SJSA1 (cell line): Measurements from ENCODE around the gene MEIKIN. TPM values are rescaled to one million over a fixed set of nuclear protein-coding genes. Genes with fewer than 3 reads are reported as not detected.

Experiments
- DNase-seq, 2 experiments: peaks; one replicate each; pipeline ENCODE4 v3.0.0-alpha.2; 2015 to 2020; ENCODE audit warnings: low spot score in 2 of 2, low read depth in 1 of 2
- H3K27ac ChIP-seq: fragments of 250-450 bp; sonication (Bioruptor Pico); 2 replicates; pipeline ENCODE4 v1.5.1; 2020; ENCODE audit warnings: mild to moderate bottlenecking, moderate library complexity
- H3K27me3 ChIP-seq: fragments of 250-450 bp; sonication (Bioruptor Pico); replicated peaks from 2 replicates; pipeline ENCODE4 v1.5.1; 2020; ENCODE audit warnings: mild to moderate bottlenecking, moderate library complexity
- H3K36me3 ChIP-seq: fragments of 250-450 bp; sonication (Bioruptor Pico); 2 replicates; pipeline ENCODE4 v1.5.1; 2020; ENCODE audit warnings: mild to moderate bottlenecking
- H3K4me1 ChIP-seq: fragments of 250-450 bp; sonication (Bioruptor Pico); replicated peaks from 2 replicates; pipeline ENCODE4 v1.6.1; 2021; ENCODE audit warnings: mild to moderate bottlenecking
- H3K4me3 ChIP-seq: fragments of 250-450 bp; sonication (Bioruptor Pico); 2 replicates; pipeline ENCODE4 v1.5.1; 2020; ENCODE audit warnings: mild to moderate bottlenecking
- H3K9me3 ChIP-seq: fragments of 250-450 bp; sonication (Bioruptor Pico); replicated peaks from 2 replicates; pipeline ENCODE4 v1.5.1; 2020; ENCODE audit warnings: mild to moderate bottlenecking
- total RNA-seq: library from RNA; depleted of rRNA; stranded (reverse); fragments of >200 nt; shearing (Covaris generic); gene quantifications from 2 replicates; pipeline ENCODE4 v1.2.3, GENCODE V29; 2014

The MEIKIN gene
- total RNA-seq, 1 experiment from 2014 or later, result not detected

GRCh38 chr5:131796793-131797693, 148.4 kb downstream of the MEIKIN start, which contains the start of gene FNIP1:
FNIP1 (minus strand) TSS chr5:131797017; CDS start chr5:131796921, 96 bp downstream.
- Histone ChIP-seq H3K4me1 (peaks cover 15% of the 10 kb centered on the region), H3K27ac (peak within 1 kb of the TSS; percentile 94), H3K4me3 (peak within 1 kb of the TSS; percentile 87), H3K27me3 (no peaks in the 10 kb centered on the region), H3K36me3 (peaks cover 29% of the 10 kb centered on the region), H3K9me3 (no peaks in the 10 kb centered on the region)
- DNase-seq, result peak; percentile 98 to 100

- peak overlapping the region; percentile 87 for H3K4me3 ChIP-seq
- H3K9me3 ChIP-seq, result no peaks in the 10 kb centered on the region
- H3K27me3 ChIP-seq, result no peaks in the 10 kb centered on the region
- H3K4me1 ChIP-seq, result peaks cover 15% of the 10 kb centered on the region
- H3K27ac ChIP-seq, result peak overlapping the region; percentile 94
- DNase-seq, result peak; percentile 64 to 69
- peaks cover 30% of the 10 kb centered on the region for H3K36me3 ChIP-seq
These were observed 149.3 kb downstream of the MEIKIN start for GRCh38 chr5:131795879-131796792.

GRCh38 chr5:131795228-131795627, 150.2 kb downstream of the MEIKIN start:
- Histone ChIP-seq H3K36me3 (peaks cover 36% of the 10 kb centered on the region), H3K9me3 (no peaks in the 10 kb centered on the region), H3K27ac (no peak overlapping the region), H3K4me1 (peaks cover 15% of the 10 kb centered on the region), H3K27me3 (no peaks in the 10 kb centered on the region), H3K4me3 (peak overlapping the region; percentile 87)
- no peak for DNase-seq

DNA sequence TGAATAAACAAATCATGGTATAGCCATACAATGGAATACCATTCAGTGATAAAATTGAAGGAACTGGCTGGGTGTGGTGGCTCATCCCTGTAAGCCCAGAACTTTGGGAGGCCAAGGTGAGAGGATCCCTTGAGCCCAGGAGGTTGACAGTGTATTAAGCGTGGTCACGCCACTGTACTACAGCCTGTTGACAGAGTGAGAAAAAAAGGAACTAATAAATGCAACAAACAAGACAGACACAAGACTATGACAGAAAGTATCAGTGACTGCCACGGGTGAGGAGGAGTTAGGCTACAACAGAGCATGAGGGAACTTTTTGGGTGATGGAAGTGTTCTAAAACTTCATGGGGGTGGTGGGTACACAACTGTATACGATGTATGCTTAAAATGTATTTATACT, 150.9 kb downstream of the MEIKIN start:
- Histone ChIP-seq H3K9me3 (no peaks in the 10 kb centered on the region), H3K27ac (no peak overlapping the region), H3K27me3 (no peaks in the 10 kb centered on the region), H3K4me1 (peaks cover 15% of the 10 kb centered on the region), H3K4me3 (no peak overlapping the region), H3K36me3 (peaks cover 36% of the 10 kb centered on the region)
- no peak for DNase-seq

GRCh38 chr5:131792896-131793295, 152.6 kb downstream of the MEIKIN start:
- H3K4me1 ChIP-seq, result peaks cover 15% of the 10 kb centered on the region
- H3K27me3 ChIP-seq, result no peaks in the 10 kb centered on the region
- H3K9me3 ChIP-seq, result no peaks in the 10 kb centered on the region
- H3K36me3 ChIP-seq, result peaks cover 38% of the 10 kb centered on the region
- no peak overlapping the region for H3K27ac ChIP-seq
- no peak overlapping the region for H3K4me3 ChIP-seq
- no peak for DNase-seq

DNA sequence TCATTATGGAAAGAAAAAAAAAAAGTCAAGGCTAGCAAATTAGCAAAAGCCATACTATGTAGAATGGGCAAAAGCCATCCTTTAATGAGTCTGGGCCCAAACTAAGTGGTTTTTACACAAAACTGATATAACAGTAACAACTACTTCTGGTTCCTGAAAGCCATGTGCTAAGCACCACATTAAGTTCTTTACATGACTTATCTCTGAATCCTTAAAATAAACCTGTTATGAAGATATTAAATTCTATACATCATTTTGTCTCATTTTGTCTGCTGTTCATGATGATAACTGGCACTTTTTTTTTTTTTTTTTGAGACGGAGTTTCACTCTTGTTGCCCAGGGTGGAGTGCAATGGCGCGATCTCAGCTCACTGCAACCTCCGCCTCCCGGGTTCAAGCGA, 153.6 kb downstream of the MEIKIN start:
- no peaks in the 10 kb centered on the region for H3K27me3 ChIP-seq
- peaks cover 40% of the 10 kb centered on the region for H3K36me3 ChIP-seq
- H3K4me3 ChIP-seq, result no peak overlapping the region
- peaks cover 9% of the 10 kb centered on the region; the same call in 1 of the 2 replicates for H3K4me1 ChIP-seq
- no peak overlapping the region for H3K27ac ChIP-seq
- no peaks in the 10 kb centered on the region for H3K9me3 ChIP-seq
- DNase-seq, result no peak

DNA sequence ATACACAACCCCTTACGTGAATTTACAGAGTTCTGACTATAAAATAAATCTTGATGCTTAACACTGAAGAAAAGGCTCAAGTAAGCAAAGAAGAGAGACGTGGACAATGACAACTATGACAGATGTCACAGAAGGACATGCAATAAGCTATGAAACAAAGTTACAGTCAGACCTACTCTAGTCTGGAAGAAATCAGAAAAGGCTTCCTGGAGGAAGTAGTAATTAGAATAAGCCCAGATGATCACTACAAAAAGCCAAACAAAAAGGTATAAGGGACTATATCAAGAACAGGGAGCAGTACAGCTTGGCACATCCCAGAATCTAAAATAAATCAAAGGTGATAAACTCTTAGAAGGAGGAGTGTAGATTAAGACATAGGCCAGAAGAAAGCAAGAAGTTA, 154.9 kb downstream of the MEIKIN start:
- Histone ChIP-seq H3K36me3 (peaks cover 35% of the 10 kb centered on the region), H3K4me3 (no peak overlapping the region), H3K27ac (no peak overlapping the region), H3K27me3 (no peaks in the 10 kb centered on the region), H3K4me1 (peaks cover 12% of the 10 kb centered on the region; the same call in 1 of the 2 replicates), H3K9me3 (no peaks in the 10 kb centered on the region)
- no peak for DNase-seq

- peaks cover 7% of the 10 kb centered on the region; the same call in 1 of the 2 replicates for H3K4me1 ChIP-seq
- H3K4me3 ChIP-seq, result no peak overlapping the region
- no peaks in the 10 kb centered on the region for H3K9me3 ChIP-seq
- peaks cover 33% of the 10 kb centered on the region for H3K36me3 ChIP-seq
- no peak overlapping the region for H3K27ac ChIP-seq
- H3K27me3 ChIP-seq, result no peaks in the 10 kb centered on the region
- no peak for DNase-seq
These were observed 155.7 kb downstream of the MEIKIN start for GRCh38 chr5:131789765-131790164.

DNA sequence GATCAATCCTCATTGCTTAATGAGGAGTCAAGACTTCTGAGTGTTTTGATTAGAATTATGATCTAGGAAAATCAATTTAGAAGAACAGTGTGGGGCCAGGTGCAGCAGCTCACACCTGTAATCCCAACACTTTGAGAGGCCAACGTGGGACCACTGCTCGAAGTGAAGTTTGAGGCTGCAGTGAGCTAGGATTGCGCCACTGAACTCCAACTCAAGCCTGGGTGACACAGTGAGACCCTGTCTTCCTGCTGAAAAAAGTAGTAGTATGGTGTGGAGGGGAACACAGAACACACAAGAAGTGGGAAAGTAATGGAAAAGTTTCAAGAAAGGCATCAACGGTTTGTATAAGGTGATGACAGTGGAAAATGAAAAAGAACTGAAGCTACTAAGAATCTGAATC, 157.7 kb downstream of the MEIKIN start:
- Histone ChIP-seq H3K4me3 (no peak overlapping the region), H3K36me3 (peaks cover 25% of the 10 kb centered on the region), H3K4me1 (0 out of 2 replicates have a peak, but pooled peaks cover 2% of the 10 kb centered on the region), H3K27me3 (no peaks in the 10 kb centered on the region), H3K27ac (no peak overlapping the region), H3K9me3 (no peaks in the 10 kb centered on the region)
- DNase-seq, result no peak

DNA sequence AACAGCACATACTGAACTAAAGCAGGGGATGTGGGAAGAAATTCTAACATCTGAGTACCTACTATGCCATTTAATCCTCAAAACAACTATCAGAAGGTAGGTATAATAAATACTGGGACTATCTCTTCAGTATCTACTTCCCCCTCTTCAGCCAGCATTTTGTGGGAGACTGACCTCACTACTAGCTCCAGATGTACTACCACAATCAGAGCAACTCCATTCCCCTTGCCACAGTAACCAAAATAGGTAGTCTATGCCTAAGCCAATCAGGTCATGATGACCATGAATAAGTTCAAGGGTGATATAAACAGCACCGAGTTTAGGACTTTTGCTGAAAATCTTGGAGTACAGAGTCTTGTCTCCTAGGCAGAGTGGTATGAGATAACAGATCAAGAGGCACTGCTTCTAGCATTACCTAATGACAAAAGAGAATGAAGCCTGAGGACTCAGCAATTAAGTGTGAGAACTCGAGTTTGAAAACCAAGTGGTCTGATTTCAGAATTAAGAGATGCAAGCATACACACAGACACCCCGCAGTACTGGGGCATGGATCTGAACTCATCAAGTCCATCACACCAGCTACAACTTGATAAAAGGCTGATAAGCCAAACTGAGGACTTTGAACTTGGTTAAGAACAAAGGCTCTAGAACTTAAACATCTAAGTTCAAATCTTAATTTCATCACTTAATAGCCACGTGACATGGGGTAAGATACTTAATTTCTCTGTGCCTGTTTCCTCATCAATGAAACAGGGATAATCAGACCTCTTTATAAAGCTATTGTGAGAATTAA, 158.4 kb downstream of the MEIKIN start:
- no peaks in the 10 kb centered on the region for H3K9me3 ChIP-seq
- 0 out of 2 replicates have a peak, but pooled peaks cover 2% of the 10 kb centered on the region for H3K4me1 ChIP-seq
- no peak for DNase-seq
- H3K27me3 ChIP-seq, result no peaks in the 10 kb centered on the region
- no peak overlapping the region for H3K27ac ChIP-seq
- H3K4me3 ChIP-seq, result no peak overlapping the region
- H3K36me3 ChIP-seq, result peaks cover 24% of the 10 kb centered on the region

GRCh38 chr5:131786036-131786435, 159.4 kb downstream of the MEIKIN start:
- no peaks in the 10 kb centered on the region for H3K27me3 ChIP-seq
- no peak overlapping the region for H3K27ac ChIP-seq
- H3K9me3 ChIP-seq, result 0 out of 2 replicates have a peak, but pooled peaks cover 2% of the 10 kb centered on the region
- no peak overlapping the region for H3K4me3 ChIP-seq
- 0 out of 2 replicates have a peak, but pooled peaks cover 2% of the 10 kb centered on the region for H3K4me1 ChIP-seq
- no peak for DNase-seq
- H3K36me3 ChIP-seq, result peaks cover 31% of the 10 kb centered on the region

DNA sequence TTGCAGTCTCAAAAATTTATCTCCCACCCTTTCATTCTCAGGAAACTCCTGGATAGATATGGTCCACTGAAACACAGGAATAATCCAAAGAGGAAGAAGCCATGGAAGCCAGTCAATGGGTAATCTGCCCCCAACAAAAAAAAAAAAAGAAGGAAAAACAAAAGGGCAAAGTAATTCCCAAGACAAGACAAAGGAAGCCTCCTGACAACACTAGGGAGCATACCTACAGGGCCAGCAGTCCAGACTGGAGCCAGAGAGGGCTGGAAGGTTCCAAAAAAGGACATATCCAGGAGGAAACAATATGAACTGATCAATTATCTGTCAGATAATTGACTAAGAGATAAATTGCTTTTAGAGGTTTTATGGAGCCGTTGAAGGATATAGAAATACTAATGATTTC, 161.6 kb downstream of the MEIKIN start:
- H3K27me3 ChIP-seq, result no peaks in the 10 kb centered on the region
- 0 out of 2 replicates have a peak, but pooled peaks cover 2% of the 10 kb centered on the region for H3K4me1 ChIP-seq
- H3K4me3 ChIP-seq, result no peak overlapping the region
- no peak for DNase-seq
- 0 out of 2 replicates have a peak, but pooled peaks cover 2% of the 10 kb centered on the region for H3K9me3 ChIP-seq
- H3K36me3 ChIP-seq, result peaks cover 31% of the 10 kb centered on the region
- no peak overlapping the region for H3K27ac ChIP-seq

DNA sequence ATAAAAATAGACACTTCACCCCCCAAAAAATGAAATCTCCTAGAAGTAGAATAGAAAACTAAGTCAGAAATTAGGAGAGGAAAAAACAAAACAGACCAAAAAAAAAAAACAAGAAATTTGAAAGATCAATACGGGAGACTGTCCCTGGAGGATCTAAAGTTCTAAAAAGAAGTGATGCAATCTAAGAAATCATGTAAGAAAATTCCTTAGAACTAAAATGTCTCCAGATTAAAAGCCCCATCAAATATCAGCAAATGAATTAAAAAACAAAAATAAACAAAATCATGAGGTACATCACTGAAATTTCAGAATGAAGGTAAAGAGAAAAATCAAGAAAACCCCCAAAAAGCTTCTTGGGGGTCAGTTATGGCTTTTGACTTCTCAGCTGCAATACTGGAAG, 162.1 kb downstream of the MEIKIN start:
- Histone ChIP-seq H3K9me3 (0 out of 2 replicates have a peak, but pooled peaks cover 2% of the 10 kb centered on the region), H3K4me3 (no peak overlapping the region), H3K36me3 (peaks cover 31% of the 10 kb centered on the region), H3K27ac (no peak overlapping the region), H3K4me1 (0 out of 2 replicates have a peak, but pooled peaks cover 2% of the 10 kb centered on the region), H3K27me3 (no peaks in the 10 kb centered on the region)
- DNase-seq, result no peak
